GM18519 (cell line): ENCODE measurements around the gene UPK3BL2.
"Not testable (repeated sequence)": the region's sequence is repeated elsewhere in the genome, so short reads cannot be mapped to it uniquely, and the experiment has no call there.

ENCODE experiments used
- ATAC-seq: cut with Tn5 transposase; IDR thresholded peaks from one replicate; pipeline ENCODE4 v1.9.1; 2021; ENCODE audit warnings: mild to moderate bottlenecking, moderate library complexity; ENCODE audit not compliant: unreplicated experiment, low FRiP score

Gene UPK3BL2

GRCh38 chr7:102496861-102497260, 46.6 kb downstream of the UPK3BL2 start:
- ATAC-seq: not testable (repeated sequence)

- peak; percentile 50 for ATAC-seq
Measured at GRCh38 chr7:102494473-102495149, 48.9 kb downstream of the UPK3BL2 start.

- ATAC-seq: not testable (repeated sequence)
Measured at GRCh38 chr7:102494026-102494425, 49.5 kb downstream of the UPK3BL2 start.

GRCh38 chr7:102493220-102493935, 50.1 kb downstream of the UPK3BL2 start:
- not testable (repeated sequence) for ATAC-seq

GRCh38 chr7:102490529-102491075, 52.9 kb downstream of the UPK3BL2 start:
- ATAC-seq: peak; percentile 42
